Breast epithelium (tissue), 3 donors: ENCODE measurements around the gene ZDHHC12.

Experiments used
- POLR2A ChIP-seq: fragments of 450-650 bp; IDR thresholded peaks from one replicate; pipeline ENCODE4 v1.6.1; 2016; ENCODE audit warnings: antibody characterized with exemption, mild to moderate bottlenecking, moderate library complexity
- TF ChIP-seq, protein P1 (sequence below), 3 donors: fragments of 450-650 bp; IDR thresholded peaks; one replicate each; pipeline ENCODE4 v1.5.1; 2016 to 2017; ENCODE audit warnings: antibody characterized with exemption in 3 of 3, mild to moderate bottlenecking in 3 of 3, moderate library complexity in 3 of 3

DNA sequence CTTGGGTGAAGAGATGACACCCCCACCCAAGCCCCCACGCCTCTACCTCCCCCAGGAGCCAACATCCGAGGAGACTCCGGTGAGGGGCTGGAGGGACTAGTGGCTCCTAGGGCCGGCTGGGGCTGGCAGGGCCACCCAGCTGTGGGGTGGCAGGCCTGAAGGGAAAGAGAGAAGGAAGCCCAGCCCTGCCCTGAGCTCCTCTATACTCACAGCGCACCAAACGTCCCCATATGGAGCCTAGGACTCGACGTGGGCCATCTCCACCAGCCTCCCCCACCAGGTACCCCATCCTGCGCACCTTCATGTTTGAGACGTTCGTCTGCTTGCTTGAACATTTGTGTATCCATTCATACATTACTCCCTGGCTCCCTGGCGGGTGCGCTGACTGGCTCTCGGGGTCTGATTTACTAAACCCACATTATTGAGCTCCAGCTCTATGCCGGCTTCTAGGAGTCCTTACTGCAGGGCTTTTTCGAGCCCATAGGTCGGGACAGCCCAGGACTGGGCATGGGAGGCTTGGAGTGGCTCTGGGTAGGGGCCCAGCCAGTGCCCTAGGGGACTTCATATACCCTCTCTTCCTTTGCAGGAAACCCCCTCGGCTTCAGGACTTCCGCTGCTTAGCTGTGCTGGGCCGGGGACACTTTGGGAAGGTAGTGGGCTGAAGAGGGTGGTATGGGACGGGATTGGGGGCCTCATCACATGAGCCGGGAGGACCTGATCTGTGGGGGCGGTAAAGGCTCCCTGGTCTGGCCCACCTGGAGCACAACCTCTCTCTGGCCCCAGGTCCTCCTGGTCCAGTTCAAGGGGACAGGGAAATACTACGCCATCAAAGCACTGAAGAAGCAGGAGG, 9.1 kb downstream of the ZDHHC12 start:
- TF ChIP-seq, protein P1, sequence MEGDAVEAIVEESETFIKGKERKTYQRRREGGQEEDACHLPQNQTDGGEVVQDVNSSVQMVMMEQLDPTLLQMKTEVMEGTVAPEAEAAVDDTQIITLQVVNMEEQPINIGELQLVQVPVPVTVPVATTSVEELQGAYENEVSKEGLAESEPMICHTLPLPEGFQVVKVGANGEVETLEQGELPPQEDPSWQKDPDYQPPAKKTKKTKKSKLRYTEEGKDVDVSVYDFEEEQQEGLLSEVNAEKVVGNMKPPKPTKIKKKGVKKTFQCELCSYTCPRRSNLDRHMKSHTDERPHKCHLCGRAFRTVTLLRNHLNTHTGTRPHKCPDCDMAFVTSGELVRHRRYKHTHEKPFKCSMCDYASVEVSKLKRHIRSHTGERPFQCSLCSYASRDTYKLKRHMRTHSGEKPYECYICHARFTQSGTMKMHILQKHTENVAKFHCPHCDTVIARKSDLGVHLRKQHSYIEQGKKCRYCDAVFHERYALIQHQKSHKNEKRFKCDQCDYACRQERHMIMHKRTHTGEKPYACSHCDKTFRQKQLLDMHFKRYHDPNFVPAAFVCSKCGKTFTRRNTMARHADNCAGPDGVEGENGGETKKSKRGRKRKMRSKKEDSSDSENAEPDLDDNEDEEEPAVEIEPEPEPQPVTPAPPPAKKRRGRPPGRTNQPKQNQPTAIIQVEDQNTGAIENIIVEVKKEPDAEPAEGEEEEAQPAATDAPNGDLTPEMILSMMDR (IDR thresholded peaks at IDR 0.05) = no peak
- no peak for TF ChIP-seq POLR2A
